IMR-90 (cell line): ENCODE measurements around the gene SIM2. TPM values are rescaled to one million over a fixed set of nuclear protein-coding genes. Genes with fewer than 3 reads are reported as not detected.

Experiments
- ATAC-seq: fragments of 200-7000 bp; cut with Tn5 transposase; 2 replicates; pipeline ENCODE4 v1.9.1; 2020; ENCODE audit warnings: low read depth, mild to moderate bottlenecking, moderate library complexity
- BruUV-seq: library from RNA; stranded (reverse); fragments of 400-500 nt; replicated peaks from 2 replicates; lab custom pipeline; 2021; lab: Mats Ljungman, UMichigan
- CTCF ChIA-PET: fragments of 300-600 bp; formaldehyde crosslinking; extraction: SDS; loops from one replicate; lab custom pipeline; 2021; ENCODE audit warnings: antibody characterized with exemption; lab: Yijun Ruan, JAX
- POLR2A ChIA-PET: fragments of 300-600 bp; sonication (Branson Sonifier 250); formaldehyde crosslinking; loops from one replicate; lab custom pipeline; 2022; ENCODE audit warnings: antibody characterized with exemption; ENCODE audit not compliant: unreplicated experiment; lab: Charles Lee
- DNase-seq: peaks from one replicate; pipeline ENCODE4 v3.0.0; 2013
- H2AFZ ChIP-seq: replicated peaks from 2 replicates; pipeline ENCODE3; 2013; ENCODE audit warnings: low read length, mild to moderate bottlenecking; ENCODE audit not compliant: poor library complexity
- H2AK5ac ChIP-seq: 2 replicates; pipeline ENCODE4 v1.6.1; 2013; ENCODE audit warnings: low read depth, low read length, inconsistent platforms
- H2AK9ac ChIP-seq: replicated peaks from 2 replicates; pipeline ENCODE3; 2013; ENCODE audit warnings: mild to moderate bottlenecking, low read depth, low read length, moderate library complexity; ENCODE audit not compliant: poor library complexity
- H2BK120ac ChIP-seq: 2 replicates; pipeline ENCODE4 v1.6.1; 2013; ENCODE audit warnings: low read depth, low read length, inconsistent platforms
- H2BK15ac ChIP-seq: 3 replicates; pipeline ENCODE4 v1.6.1; 2013; ENCODE audit warnings: low read depth, low read length, inconsistent platforms
- H2BK20ac ChIP-seq: 2 replicates; pipeline ENCODE4 v1.6.1; 2013; ENCODE audit warnings: low read depth, mild to moderate bottlenecking, inconsistent platforms, low read length, moderate library complexity
- H2BK5ac ChIP-seq: 2 replicates; pipeline ENCODE4 v1.6.1; 2013; ENCODE audit warnings: mild to moderate bottlenecking, low read depth, low read length, inconsistent platforms; ENCODE audit not compliant: poor library complexity, severe bottlenecking
- H3K14ac ChIP-seq: replicated peaks from 2 replicates; pipeline ENCODE4 v1.6.1; 2013; ENCODE audit warnings: low read depth, low read length, inconsistent platforms
- H3K18ac ChIP-seq: 2 replicates; pipeline ENCODE4 v1.6.1; 2013; ENCODE audit warnings: low read depth, low read length, control low read depth
- H3K23ac ChIP-seq: 2 replicates; pipeline ENCODE4 v1.6.1; 2013; ENCODE audit warnings: low read depth, low read length, inconsistent platforms
- H3K27ac ChIP-seq: 2 replicates; pipeline ENCODE4 v1.5.1; 2013; ENCODE audit warnings: mild to moderate bottlenecking, control low read depth, low read length; ENCODE audit not compliant: insufficient read depth
- H3K27me3 ChIP-seq: 2 replicates; pipeline ENCODE4 v1.6.1; 2013; ENCODE audit warnings: low read length; ENCODE audit not compliant: control insufficient read depth, insufficient read depth
- H3K36me3 ChIP-seq: 2 replicates; pipeline ENCODE4 v1.6.1; 2013; ENCODE audit warnings: low read length, mixed read lengths; ENCODE audit not compliant: control insufficient read depth, insufficient read depth
- H3K4ac ChIP-seq: 2 replicates; pipeline ENCODE4 v1.6.1; 2013; ENCODE audit warnings: low read depth, low read length, inconsistent platforms
- H3K4me1 ChIP-seq: 2 replicates; pipeline ENCODE4 v1.6.1; 2013; ENCODE audit warnings: low read length, mixed read lengths; ENCODE audit not compliant: control insufficient read depth, insufficient read depth
- H3K4me2 ChIP-seq: 2 replicates; pipeline ENCODE4 v1.6.1; 2013; ENCODE audit warnings: low read depth, mild to moderate bottlenecking, control low read depth, low read length, moderate library complexity
- H3K4me3 ChIP-seq: 2 replicates; pipeline ENCODE4 v1.5.1; 2013; ENCODE audit warnings: low read depth, mild to moderate bottlenecking, control low read depth, low read length, moderate library complexity; ENCODE audit not compliant: insufficient read depth
- H3K56ac ChIP-seq: 2 replicates; pipeline ENCODE4 v1.6.1; 2013; ENCODE audit warnings: low read length, inconsistent platforms; ENCODE audit not compliant: insufficient read depth; ENCODE audit errors: extremely low read depth
- H3K79me1 ChIP-seq, 2 experiments: 2 replicates each; pipeline ENCODE4 v1.6.1; 2013; ENCODE audit warnings: low read length in 2 of 2, inconsistent platforms in 1 of 2, low read depth in 1 of 2
- H3K9ac ChIP-seq: 2 replicates; pipeline ENCODE4 v1.6.1; 2013; ENCODE audit warnings: low read depth, low read length, control low read depth
- H3K9me1 ChIP-seq: 2 replicates; pipeline ENCODE4 v1.6.1; 2013; ENCODE audit warnings: low read length, inconsistent platforms; ENCODE audit not compliant: insufficient read depth
- H3K9me3 ChIP-seq: 2 replicates; pipeline ENCODE4 v1.6.1; 2013; ENCODE audit warnings: low read length; ENCODE audit not compliant: control insufficient read depth, insufficient read depth
- H4K20me1 ChIP-seq: 2 replicates; pipeline ENCODE4 v1.6.1; 2013; ENCODE audit warnings: low read length, inconsistent platforms; ENCODE audit not compliant: insufficient read depth
- H4K5ac ChIP-seq: 2 replicates; pipeline ENCODE4 v1.6.1; 2013; ENCODE audit warnings: mild to moderate bottlenecking, low read depth, low read length, control low read depth
- H4K8ac ChIP-seq, 2 experiments: 2 replicates each; pipeline ENCODE4 v1.6.1; 2013; ENCODE audit warnings: low read depth in 2 of 2, low read length in 2 of 2, control low read depth in 1 of 2, inconsistent platforms in 1 of 2
- H4K91ac ChIP-seq: 2 replicates; pipeline ENCODE4 v1.6.1; 2013; ENCODE audit warnings: low read depth, low read length, inconsistent platforms; ENCODE audit not compliant: insufficient read depth
- BHLHE40 ChIP-seq: fragments of 150-350 bp; IDR thresholded peaks from 2 replicates; pipeline ENCODE4 v1.6.1; 2016; ENCODE audit warnings: mild to moderate bottlenecking, low read depth, low read length
- CEBPB ChIP-seq: IDR thresholded peaks from 2 replicates; pipeline ENCODE4 v1.6.1; 2012; ENCODE audit warnings: low read depth, low read length, improper control_type of control experiment
- CHD1 ChIP-seq: IDR thresholded peaks from 2 replicates; pipeline ENCODE4 v1.6.1; 2012; ENCODE audit warnings: low read depth, low read length, improper control_type of control experiment
- FOS ChIP-seq: fragments of 150-350 bp; IDR thresholded peaks from 2 replicates; pipeline ENCODE4 v1.6.1; 2016; ENCODE audit warnings: low read depth, low read length
- MAZ ChIP-seq: IDR thresholded peaks from 2 replicates; pipeline ENCODE4 v1.6.1; 2012; ENCODE audit warnings: low read depth, mild to moderate bottlenecking, low read length, improper control_type of control experiment, moderate library complexity, borderline replicate concordance
- POLR2A ChIP-seq: IDR thresholded peaks from 2 replicates; pipeline ENCODE4 v1.6.1; 2012; ENCODE audit warnings: mild to moderate bottlenecking, low read depth, low read length
- RAD21 ChIP-seq: IDR thresholded peaks from 2 replicates; pipeline ENCODE4 v1.6.1; 2012; ENCODE audit warnings: low read length, improper control_type of control experiment
- RCOR1 ChIP-seq: IDR thresholded peaks from 2 replicates; pipeline ENCODE4 v1.6.1; 2012; ENCODE audit warnings: mild to moderate bottlenecking, low read length, improper control_type of control experiment; ENCODE audit not compliant: insufficient replicate concordance
- SMC3 ChIP-seq: fragments of 150-350 bp; IDR thresholded peaks from 2 replicates; pipeline ENCODE4 v1.6.1; 2016; ENCODE audit warnings: low read depth, mild to moderate bottlenecking, antibody characterized with exemption, low read length, moderate library complexity
- USF2 ChIP-seq: fragments of 150-350 bp; IDR thresholded peaks from 2 replicates; pipeline ENCODE4 v1.6.1; 2017; ENCODE audit warnings: mild to moderate bottlenecking, antibody characterized with exemption, low read length, low read depth
- WGBS, 2 experiments: methylation state at CpG; one replicate each; pipeline versions ENCODE4 v1.1.5 to v1.1.7; 2013; ENCODE audit warnings: missing lambda C conversion rate in 2 of 2; ENCODE audit not compliant: insufficient read length in 1 of 2; ENCODE audit errors: extremely low coverage in 2 of 2; 5-methylcytosine and 5-hydroxymethylcytosine counted together
- dilution Hi-C: fragments of 300-500 bp; cut with HindIII; formaldehyde crosslinking; loops from one replicate; pipeline ENCODE4 v1.14.3; 2018; ENCODE audit warnings: low sequenced_read_pairs; ENCODE audit not compliant: unreplicated experiment
- in situ Hi-C: fragments of 300-500 bp; cut with MboI; formaldehyde crosslinking; loops from 3 replicates; pipeline ENCODE4 v1.14.3; 2019; ENCODE audit warnings: low sequenced_read_pairs, inconsistent platforms, mixed read lengths
- intact Hi-C: fragments of 100-400 bp; cut with micrococcal nuclease; formaldehyde crosslinking; loops from 2 replicates; pipeline ENCODE4 v1.10.0; 2022
- polyA plus RNA-seq, 3 experiments: library from polyadenylated mRNA; depleted of rRNA; stranded (reverse); fragments of >200 nt; gene quantifications; 2 replicates each; pipeline ENCODE4 v1.2.3, GENCODE V29; 2012; ENCODE audit warnings: low replicate concordance in 1 of 3
- total RNA-seq: library from RNA; depleted of rRNA; stranded (reverse); fragments of >200 nt; gene quantifications from 2 replicates; pipeline ENCODE4 v1.2.3, GENCODE V29; 2012

SIM2 gene
- total and polyA plus RNA-seq, 2 of the 4 experiments (the other 2 are of a cell fraction) = 2.2 to 7.5 TPM

GRCh38 chr21:36769051-36769839 lies 70.3 kb downstream of the SIM2 start (continued):
- TF ChIP-seq MAZ (no peak), POLR2A (no peak)

GRCh38 chr21:36773117-36773516 lies 74.2 kb downstream of the SIM2 start:
- peak overlapping the region; percentile 32; the same call in 1 of the 2 replicates for H4K5ac ChIP-seq
- H2BK15ac ChIP-seq = no peak overlapping the region
- peak overlapping the region; percentile 80 for H3K4ac ChIP-seq
- in situ Hi-C loops = no loop called here
- peak overlapping the region; percentile 73 for H2AFZ ChIP-seq
- intact Hi-C loops = no loop called here
- H2AK5ac ChIP-seq = peak overlapping the region; percentile 37
- peak overlapping the region; percentile 80 for H2AK9ac ChIP-seq
- no peak overlapping the region for H3K27ac ChIP-seq
- H4K20me1 ChIP-seq = no peaks in the 10 kb centered on the region; the same call in 1 of the 2 replicates
- ChIA-PET POLR2A (no interaction called here), CTCF (interaction anchor here (0.8 kb wide), 1 partner anchor 81 kb away, joined by 3 read pairs; no protein-coding TSS in a partner anchor)
- H4K91ac ChIP-seq = peak overlapping the region; percentile 20; the same call in 1 of the 2 replicates
- TF ChIP-seq FOS = no peak; the same call in 1 of the 2 replicates
- peak; percentile 61; the same call in 1 of the 2 replicates for TF ChIP-seq CEBPB
- TF ChIP-seq SMC3 = no peak
- peak; percentile 72 for TF ChIP-seq RCOR1
- TF ChIP-seq BHLHE40 = peak; percentile 37; the same call in 1 of the 2 replicates
- no peak for TF ChIP-seq MAZ
- TF ChIP-seq RAD21 = 0 out of 2 replicates have a peak, but pooled peaks have one; percentile 2
- TF ChIP-seq USF2 = no peak
- no peak for TF ChIP-seq CHD1
- H3K4me1 ChIP-seq = peaks cover 19% of the 10 kb centered on the region
- no peaks in the 10 kb centered on the region for H3K36me3 ChIP-seq
- no peak overlapping the region for H3K4me3 ChIP-seq
- peak overlapping the region in 1 of 2 experiments; percentile 20; a peak in 1 of 4 replicates for H4K8ac ChIP-seq
- dilution Hi-C loops = no loop called here
- no peak overlapping the region for H3K56ac ChIP-seq
- H3K23ac ChIP-seq = 0 out of 2 replicates have a peak overlapping the region, but pooled peaks have one; percentile 17
- ATAC-seq (peak; percentile 81), DNase-seq (peak; percentile 89)
- peak overlapping the region; percentile 59 for H2BK120ac ChIP-seq
- H3K14ac ChIP-seq = peak overlapping the region; percentile 68; the same call in 1 of the 2 replicates
- peak overlapping the region; percentile 4; the same call in 1 of the 2 replicates for H2BK20ac ChIP-seq
- no peaks in the 10 kb centered on the region for H3K27me3 ChIP-seq
- no peaks in the 10 kb centered on the region for H3K79me1 ChIP-seq
- no peak overlapping the region for H3K9ac ChIP-seq
- H3K4me2 ChIP-seq = peak overlapping the region; percentile 29; the same call in 1 of the 2 replicates
- peak overlapping the region; percentile 52 for H2BK5ac ChIP-seq
- BruUV-seq = no TSS peak
- H3K9me1 ChIP-seq = 0 out of 2 replicates have a peak, but pooled peaks cover 6% of the 10 kb centered on the region
- 9% methylated on average over 4 of the region's 5 CpGs; no CpG with 5 or more reads in 1 of the 2 experiments for WGBS, 2 experiments
- no peaks in the 10 kb centered on the region for H3K9me3 ChIP-seq
- H3K18ac ChIP-seq = peak overlapping the region; percentile 48; the same call in 1 of the 2 replicates
